ENCODE results near the gene PCDHA4.

DNA sequence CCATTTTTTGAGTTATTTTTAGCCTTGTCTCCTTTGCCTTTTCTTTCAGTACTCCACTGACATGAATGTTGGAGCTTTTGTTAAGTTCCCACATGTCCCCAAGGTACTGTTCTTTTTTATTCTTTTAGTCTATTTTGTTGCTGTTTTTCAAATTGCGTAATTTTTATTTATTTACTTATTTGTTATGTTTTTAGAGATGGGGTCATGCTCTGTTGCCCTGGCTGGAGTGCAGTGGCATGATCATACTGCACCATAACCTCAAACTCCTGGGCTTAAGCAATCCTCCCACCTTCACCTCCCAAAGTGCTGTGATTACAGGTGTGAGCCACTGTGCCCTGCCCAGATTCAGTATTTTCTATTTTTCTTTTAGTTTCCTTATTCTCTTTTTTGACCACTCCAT lies 26.4 kb upstream of the PCDHA4 start:
- TF ChIP-seq, protein P1, sequence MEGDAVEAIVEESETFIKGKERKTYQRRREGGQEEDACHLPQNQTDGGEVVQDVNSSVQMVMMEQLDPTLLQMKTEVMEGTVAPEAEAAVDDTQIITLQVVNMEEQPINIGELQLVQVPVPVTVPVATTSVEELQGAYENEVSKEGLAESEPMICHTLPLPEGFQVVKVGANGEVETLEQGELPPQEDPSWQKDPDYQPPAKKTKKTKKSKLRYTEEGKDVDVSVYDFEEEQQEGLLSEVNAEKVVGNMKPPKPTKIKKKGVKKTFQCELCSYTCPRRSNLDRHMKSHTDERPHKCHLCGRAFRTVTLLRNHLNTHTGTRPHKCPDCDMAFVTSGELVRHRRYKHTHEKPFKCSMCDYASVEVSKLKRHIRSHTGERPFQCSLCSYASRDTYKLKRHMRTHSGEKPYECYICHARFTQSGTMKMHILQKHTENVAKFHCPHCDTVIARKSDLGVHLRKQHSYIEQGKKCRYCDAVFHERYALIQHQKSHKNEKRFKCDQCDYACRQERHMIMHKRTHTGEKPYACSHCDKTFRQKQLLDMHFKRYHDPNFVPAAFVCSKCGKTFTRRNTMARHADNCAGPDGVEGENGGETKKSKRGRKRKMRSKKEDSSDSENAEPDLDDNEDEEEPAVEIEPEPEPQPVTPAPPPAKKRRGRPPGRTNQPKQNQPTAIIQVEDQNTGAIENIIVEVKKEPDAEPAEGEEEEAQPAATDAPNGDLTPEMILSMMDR (IDR thresholded peaks at IDR 0.05), result no peak
- TF ChIP-seq POLR2A (IDR thresholded peaks at IDR 0.05), result no peak
